ENCODE results near the gene CREB3L2.

Gene CREB3L2

GRCh38 chr7:137950967-137951366 is 50.9 kb downstream of the CREB3L2 start:
- no peak for DNase-seq (ENCODE audit: low read depth)

GRCh38 chr7:137950263-137950621 is 51.6 kb downstream of the CREB3L2 start:
- no peak for DNase-seq (ENCODE audit: low read depth)

- DNase-seq (ENCODE audit: low read depth) = no peak
Observed at GRCh38 chr7:137949416-137950262, 52.2 kb downstream of the CREB3L2 start.

- no peak for DNase-seq (ENCODE audit: low read depth)
Observed at GRCh38 chr7:137948845-137949330, 53.0 kb downstream of the CREB3L2 start.

- DNase-seq (ENCODE audit: low read depth) = no peak
Observed at GRCh38 chr7:137948083-137948844, 53.6 kb downstream of the CREB3L2 start.

GRCh38 chr7:137947046-137947445 is 54.8 kb downstream of the CREB3L2 start:
- no peak for DNase-seq (ENCODE audit: low read depth)

GRCh38 chr7:137946011-137946410 is 55.9 kb downstream of the CREB3L2 start:
- no peak for DNase-seq (ENCODE audit: low read depth)

GRCh38 chr7:137944168-137944567 is 57.7 kb downstream of the CREB3L2 start:
- no peak for DNase-seq (ENCODE audit: low read depth)

GRCh38 chr7:137943132-137943551 is 58.7 kb downstream of the CREB3L2 start:
- no peak for DNase-seq (ENCODE audit: low read depth)

- no peak for DNase-seq (ENCODE audit: low read depth)
Observed at GRCh38 chr7:137942484-137943115, 59.3 kb downstream of the CREB3L2 start.

- DNase-seq (ENCODE audit: low read depth) = no peak
Observed at GRCh38 chr7:137940656-137941518, 61.0 kb downstream of the CREB3L2 start.

GRCh38 chr7:137940218-137940617 is 61.7 kb downstream of the CREB3L2 start:
- DNase-seq (ENCODE audit: low read depth) = no peak

GRCh38 chr7:137937202-137937560 is 64.7 kb downstream of the CREB3L2 start:
- no peak for DNase-seq (ENCODE audit: low read depth)

GRCh38 chr7:137936509-137937201 is 65.2 kb downstream of the CREB3L2 start:
- DNase-seq (ENCODE audit: low read depth) = no peak

- DNase-seq (ENCODE audit: low read depth) = no peak
Observed at GRCh38 chr7:137935884-137936508, 65.9 kb downstream of the CREB3L2 start.

- DNase-seq (ENCODE audit: low read depth) = no peak
Observed at GRCh38 chr7:137934941-137935883, 66.7 kb downstream of the CREB3L2 start.

GRCh38 chr7:137934176-137934826 is 67.6 kb downstream of the CREB3L2 start:
- DNase-seq (ENCODE audit: low read depth) = no peak

- DNase-seq (ENCODE audit: low read depth) = no peak
Observed at GRCh38 chr7:137933270-137934017, 68.4 kb downstream of the CREB3L2 start.

Measured in stimulated activated CD8-positive, alpha-beta memory T cell treated with anti-CD3 and anti-CD28 coated beads, Interleukin-15, amount 100 ng/mL, for 1 hour (primary cell).